ENCODE results near the gene JPH3. TPM values are rescaled to one million over a fixed set of nuclear protein-coding genes. Genes with fewer than 3 reads are reported as not detected.

Gene JPH3
- total RNA-seq, 1 experiment from 2014 or later, result 0.57 TPM

GRCh38 chr16:87671715-87672270 lies 69.5 kb downstream of the JPH3 start:
- no peak for DNase-seq
- Mint-ChIP-seq H3K4me1 (ENCODE audit: low read depth, unreplicated experiment) (no peaks in the 10 kb centered on the region), H3K27me3 (ENCODE audit: unreplicated experiment) (peaks cover 72% of the 10 kb centered on the region), H3K27ac (ENCODE audit: unreplicated experiment) (no peak overlapping the region), H3K4me3 (ENCODE audit: low read depth, unreplicated experiment) (no peak overlapping the region), H3K9me3 (ENCODE audit: low read depth, unreplicated experiment) (no peaks in the 10 kb centered on the region), H3K36me3 (ENCODE audit: insufficient read depth, unreplicated experiment) (no peaks in the 10 kb centered on the region)
- intact Hi-C loops (cut with micrococcal nuclease; ENCODE audit: unreplicated experiment), result no loop called here
- no TSS peak for BruUV-seq (replicated peaks)
- CTCF ChIA-PET, result no interaction called here
- TF ChIP-seq CTCF (IDR thresholded peaks at IDR 0.05; ENCODE audit: unreplicated experiment), result no peak

DNA sequence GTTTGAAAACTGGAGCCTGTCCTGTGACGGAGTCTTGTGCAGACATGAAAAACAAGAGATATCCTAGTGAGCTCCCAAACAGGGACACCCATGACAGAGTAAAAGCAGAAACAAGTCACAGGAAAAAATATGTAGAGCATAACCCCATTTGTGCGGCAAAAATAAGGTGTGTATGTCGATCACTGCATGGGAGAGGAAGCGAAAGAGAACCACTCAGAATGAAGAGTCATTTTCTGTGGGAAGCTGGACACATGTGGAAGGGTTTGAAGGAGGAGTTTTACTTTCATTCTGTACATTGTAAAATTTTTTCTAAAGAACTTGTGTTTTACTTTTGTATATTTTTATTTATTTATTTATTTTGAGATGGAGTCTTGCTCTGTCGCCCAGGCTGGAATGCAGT lies 72.1 kb downstream of the JPH3 start:
- H3K27ac Mint-ChIP-seq (ENCODE audit: unreplicated experiment), result no peak overlapping the region
- no peaks in the 10 kb centered on the region for H3K9me3 Mint-ChIP-seq (ENCODE audit: low read depth, unreplicated experiment)

DNA sequence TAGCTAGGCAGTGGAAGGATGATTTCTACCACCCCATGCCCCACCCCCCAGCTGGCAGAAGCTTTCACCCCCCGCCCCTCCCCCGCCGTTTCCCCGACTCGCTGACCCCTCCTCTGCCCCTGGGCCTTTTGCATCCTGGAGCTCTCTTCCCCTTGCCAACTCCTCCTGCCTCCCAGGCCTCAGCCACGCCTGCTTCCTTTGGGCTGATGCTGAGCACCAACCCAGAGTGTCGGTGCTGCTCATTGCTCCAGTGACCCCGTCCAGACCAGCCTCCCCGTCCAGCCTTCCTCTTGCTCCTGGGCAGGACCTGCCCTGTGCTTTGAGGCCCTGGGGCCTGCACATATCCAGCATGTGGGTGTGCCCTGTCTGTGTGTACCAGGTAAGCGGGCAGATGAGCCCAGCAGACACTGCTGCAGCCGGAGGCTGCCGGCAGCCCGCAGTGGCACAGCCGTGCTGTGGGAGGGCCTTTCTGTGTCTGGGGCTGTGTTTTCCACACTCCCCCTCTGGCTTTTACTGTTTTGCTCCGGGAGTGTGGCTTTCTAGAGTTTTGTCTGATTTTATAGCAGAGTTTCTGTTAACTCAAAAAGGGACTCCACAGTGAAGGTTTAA lies 72.9 kb downstream of the JPH3 start:
- intact Hi-C loops (cut with micrococcal nuclease; ENCODE audit: unreplicated experiment), result no loop called here
- Mint-ChIP-seq H3K36me3 (ENCODE audit: insufficient read depth, unreplicated experiment) (no peaks in the 10 kb centered on the region), H3K4me1 (ENCODE audit: low read depth, unreplicated experiment) (no peaks in the 10 kb centered on the region), H3K27ac (ENCODE audit: unreplicated experiment) (no peak overlapping the region), H3K4me3 (ENCODE audit: low read depth, unreplicated experiment) (no peak overlapping the region), H3K9me3 (ENCODE audit: low read depth, unreplicated experiment) (no peaks in the 10 kb centered on the region), H3K27me3 (ENCODE audit: unreplicated experiment) (peaks cover 72% of the 10 kb centered on the region)
- CTCF ChIA-PET, result interaction anchor here (1.0 kb wide), 1 partner anchor 49 kb away, joined by 7 read pairs; no protein-coding TSS in a partner anchor
- TF ChIP-seq CTCF (IDR thresholded peaks at IDR 0.05; ENCODE audit: unreplicated experiment), result no peak
- BruUV-seq (replicated peaks), result no TSS peak
- DNase-seq, result no peak

More for the DNA sequence above, 72.1 kb downstream of the JPH3 start:
- no peaks in the 10 kb centered on the region for H3K4me1 Mint-ChIP-seq (ENCODE audit: low read depth, unreplicated experiment)
- intact Hi-C loops (cut with micrococcal nuclease; ENCODE audit: unreplicated experiment), result no loop called here
- CTCF ChIA-PET, result interaction anchor here (1.0 kb wide), 1 partner anchor 48 kb away, joined by 7 read pairs; no protein-coding TSS in a partner anchor
- no peak overlapping the region for H3K4me3 Mint-ChIP-seq (ENCODE audit: low read depth, unreplicated experiment)
- DNase-seq, result no peak
- H3K27me3 Mint-ChIP-seq (ENCODE audit: unreplicated experiment), result peaks cover 72% of the 10 kb centered on the region
- TF ChIP-seq CTCF (IDR thresholded peaks at IDR 0.05; ENCODE audit: unreplicated experiment), result no peak
- no TSS peak for BruUV-seq (replicated peaks)
- no peaks in the 10 kb centered on the region for H3K36me3 Mint-ChIP-seq (ENCODE audit: insufficient read depth, unreplicated experiment)

DNA sequence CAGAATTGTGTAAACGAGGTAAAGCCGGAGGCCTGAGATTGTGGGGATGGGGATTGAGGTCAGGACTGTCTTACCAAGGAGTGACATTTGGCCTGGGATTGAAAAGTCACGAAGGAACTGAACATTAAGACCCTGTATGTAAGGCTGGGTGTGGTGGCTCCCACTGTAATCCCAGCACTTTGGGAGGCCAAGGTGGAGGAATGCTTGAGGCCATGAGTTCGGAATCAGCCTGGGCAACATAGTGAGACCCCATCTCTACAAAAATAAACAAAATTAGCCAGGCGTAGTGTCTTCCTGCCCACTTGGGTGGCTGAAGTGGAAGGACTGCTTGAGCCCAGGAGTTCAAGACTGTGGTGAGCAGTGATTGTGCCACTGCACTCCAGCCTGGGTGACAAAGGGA lies 75.5 kb downstream of the JPH3 start:
- intact Hi-C loops (cut with micrococcal nuclease; ENCODE audit: unreplicated experiment), result no loop called here
- Mint-ChIP-seq H3K4me3 (ENCODE audit: low read depth, unreplicated experiment) (no peak overlapping the region), H3K27me3 (ENCODE audit: unreplicated experiment) (peaks cover 75% of the 10 kb centered on the region), H3K27ac (ENCODE audit: unreplicated experiment) (no peak overlapping the region), H3K4me1 (ENCODE audit: low read depth, unreplicated experiment) (no peaks in the 10 kb centered on the region), H3K9me3 (ENCODE audit: low read depth, unreplicated experiment) (no peaks in the 10 kb centered on the region), H3K36me3 (ENCODE audit: insufficient read depth, unreplicated experiment) (peaks cover 4% of the 10 kb centered on the region)
- DNase-seq, result no peak
- no peak for TF ChIP-seq CTCF (IDR thresholded peaks at IDR 0.05; ENCODE audit: unreplicated experiment)
- CTCF ChIA-PET, result no interaction called here
- no TSS peak for BruUV-seq (replicated peaks)

All from Calu3 (cell line).